OCI-LY7 (cell line): Measurements from ENCODE around the gene KRT38. TPM values are rescaled to one million over a fixed set of nuclear protein-coding genes. Genes with fewer than 3 reads are reported as not detected.
"Not testable (repeated sequence)": the region's sequence is repeated elsewhere in the genome, so short reads cannot be mapped to it uniquely, and the experiment has no call there.

ENCODE experiments used
- BruUV-seq: library from RNA; stranded (reverse); fragments of 400-500 nt; replicated peaks from 2 replicates; lab custom pipeline; 2021; lab: Mats Ljungman, UMichigan
- CTCF ChIA-PET: fragments of 300-600 bp; sonication (Branson Sonifier 250); formaldehyde crosslinking; loops from one replicate; lab custom pipeline; 2022; ENCODE audit warnings: antibody characterized with exemption; ENCODE audit not compliant: unreplicated experiment; lab: Charles Lee
- POLR2A ChIA-PET: fragments of 300-600 bp; sonication (Branson Sonifier 250); formaldehyde crosslinking; loops from one replicate; lab custom pipeline; 2022; ENCODE audit warnings: antibody characterized with exemption; lab: Charles Lee
- DNase-seq: peaks from one replicate; pipeline ENCODE4 v3.0.0-alpha.2; 2015; ENCODE audit warnings: low spot score
- H2AFZ ChIP-seq: fragments of 200-600 bp; sonication (generic), shearing (Covaris generic); 2 replicates; pipeline ENCODE4 v1.6.1; 2014; ENCODE audit warnings: mild to moderate bottlenecking, antibody characterized with exemption, low read length, moderate library complexity
- H3K27ac ChIP-seq: fragments of 200-600 bp; sonication (generic); 2 replicates; pipeline ENCODE4 v1.5.1; 2014; ENCODE audit warnings: mixed run types, low read depth, mild to moderate bottlenecking, moderate library complexity, low read length, inconsistent platforms; ENCODE audit not compliant: poor library complexity, severe bottlenecking
- H3K36me3 ChIP-seq: fragments of 200-600 bp; sonication (generic); 2 replicates; pipeline ENCODE4 v1.6.1; 2014; ENCODE audit warnings: mild to moderate bottlenecking, antibody characterized with exemption, low read length, moderate library complexity, mixed read lengths; ENCODE audit not compliant: insufficient read depth
- H3K4me1 ChIP-seq: fragments of 200-600 bp; sonication (generic); 2 replicates; pipeline ENCODE4 v1.5.1; 2014; ENCODE audit warnings: mild to moderate bottlenecking, low read length; ENCODE audit not compliant: insufficient read depth, poor library complexity, severe bottlenecking
- H3K4me2 ChIP-seq: fragments of 200-600 bp; sonication (generic); 2 replicates; pipeline ENCODE4 v1.6.1; 2014; ENCODE audit warnings: mild to moderate bottlenecking, low read length
- H3K4me3 ChIP-seq: fragments of 200-600 bp; sonication (generic); 2 replicates; pipeline ENCODE4 v1.5.1; 2014; ENCODE audit warnings: mild to moderate bottlenecking, low read depth, low read length; ENCODE audit not compliant: poor library complexity, severe bottlenecking
- H3K79me2 ChIP-seq: fragments of 200-600 bp; sonication (generic); 2 replicates; pipeline ENCODE4 v1.6.1; 2016; ENCODE audit warnings: low read depth, mild to moderate bottlenecking, low read length, moderate library complexity, mixed read lengths; ENCODE audit not compliant: insufficient read depth
- H3K9me2 ChIP-seq: fragments of 200-600 bp; sonication (generic); 2 replicates; pipeline ENCODE4 v1.6.1; 2016; ENCODE audit warnings: mild to moderate bottlenecking, low read length, mixed read lengths; ENCODE audit not compliant: insufficient read depth
- H3K9me3 ChIP-seq: fragments of 200-600 bp; sonication (generic); 2 replicates; pipeline ENCODE4 v1.6.1; 2014; ENCODE audit warnings: mild to moderate bottlenecking, mixed run types, low read length, mixed read lengths
- H4K20me1 ChIP-seq: fragments of 200-600 bp; sonication (generic); 2 replicates; pipeline ENCODE4 v1.6.1; 2014; ENCODE audit warnings: mild to moderate bottlenecking, antibody characterized with exemption, low read length, moderate library complexity, mixed read lengths; ENCODE audit not compliant: insufficient read depth
- CTCF ChIP-seq: fragments of 200-600 bp; sonication (generic); conservative IDR thresholded peaks from 2 replicates; pipeline ENCODE4 v1.5.1; 2014; ENCODE audit warnings: mild to moderate bottlenecking, antibody characterized with exemption, low read length, moderate library complexity, mixed read lengths
- EZH2phosphoT487 ChIP-seq: fragments of 200-600 bp; sonication (generic); IDR thresholded peaks from 2 replicates; pipeline ENCODE4 v1.6.1; 2018; ENCODE audit warnings: low read depth, borderline replicate concordance, mild to moderate bottlenecking, mixed run types, antibody characterized with exemption, low read length, moderate library complexity, mixed read lengths
- intact Hi-C: fragments of 100-400 bp; cut with micrococcal nuclease; formaldehyde crosslinking; loops from one replicate; pipeline ENCODE4 v1.10.0; 2022; ENCODE audit not compliant: unreplicated experiment
- total RNA-seq, 2 experiments: library from RNA; depleted of rRNA in 1 of 2; stranded (reverse); fragments of >200 nt in 1 of 2; shearing (Covaris generic) in 1 of 2; gene quantifications; 2 replicates each; pipeline ENCODE4 v1.2.3, GENCODE V29; 2014 to 2022

KRT38 gene
- total RNA-seq, 2 experiments from 2014 or later = not detected

- TF ChIP-seq EZH2phosphoT487 = no peak
- TF ChIP-seq CTCF = no peak
- no peaks in the 10 kb centered on the region for H3K79me2 ChIP-seq
- H3K4me2 ChIP-seq = no peak overlapping the region
- H3K4me1 ChIP-seq = no peaks in the 10 kb centered on the region
- BruUV-seq = no TSS peak
- H2AFZ ChIP-seq = no peak overlapping the region
- intact Hi-C loops = no loop called here
- no peaks in the 10 kb centered on the region for H3K9me2 ChIP-seq
- H4K20me1 ChIP-seq = no peaks in the 10 kb centered on the region
- POLR2A ChIA-PET = interaction anchor here (0.5 to 1.0 kb wide), 2 partner anchors 14 to 229 kb away, joined by 3 read pairs; no protein-coding TSS in a partner anchor
- no peaks in the 10 kb centered on the region for H3K9me3 ChIP-seq
- DNase-seq = no peak
- no peaks in the 10 kb centered on the region for H3K36me3 ChIP-seq
- no peak overlapping the region for H3K4me3 ChIP-seq
- CTCF ChIA-PET = no interaction called here
- no peak overlapping the region for H3K27ac ChIP-seq
These were observed 6.4 kb downstream of the KRT38 start for GRCh38 chr17:41434415-41434814.

- BruUV-seq = no TSS peak
- H3K36me3 ChIP-seq = no peaks in the 10 kb centered on the region
- H2AFZ ChIP-seq = no peak overlapping the region
- H3K9me3 ChIP-seq = no peaks in the 10 kb centered on the region
- CTCF ChIA-PET = no interaction called here
- no peaks in the 10 kb centered on the region for H3K79me2 ChIP-seq
- no peaks in the 10 kb centered on the region for H3K9me2 ChIP-seq
- H4K20me1 ChIP-seq = no peaks in the 10 kb centered on the region
- intact Hi-C loops = no loop called here
- POLR2A ChIA-PET = interaction anchor here (0.5 to 1.0 kb wide), 2 partner anchors 15 to 229 kb away, joined by 3 read pairs; no protein-coding TSS in a partner anchor
- H3K4me1 ChIP-seq = no peaks in the 10 kb centered on the region
- no peak for TF ChIP-seq CTCF
- no peak for TF ChIP-seq EZH2phosphoT487
- H3K27ac ChIP-seq = no peak overlapping the region
- no peak overlapping the region for H3K4me2 ChIP-seq
- no peak overlapping the region for H3K4me3 ChIP-seq
- DNase-seq = no peak
These were observed 6.8 kb downstream of the KRT38 start for GRCh38 chr17:41434005-41434404.

GRCh38 chr17:41433586-41433985 lies 7.2 kb downstream of the KRT38 start:
- CTCF ChIA-PET = no interaction called here
- no peaks in the 10 kb centered on the region for H3K79me2 ChIP-seq
- H3K9me3 ChIP-seq = no peaks in the 10 kb centered on the region
- no peaks in the 10 kb centered on the region for H3K36me3 ChIP-seq
- no peaks in the 10 kb centered on the region for H3K4me1 ChIP-seq
- no peak for TF ChIP-seq EZH2phosphoT487
- no peak for TF ChIP-seq CTCF
- no peak overlapping the region for H3K27ac ChIP-seq
- no peaks in the 10 kb centered on the region for H4K20me1 ChIP-seq
- no peaks in the 10 kb centered on the region for H3K9me2 ChIP-seq
- BruUV-seq = no TSS peak
- no peak overlapping the region for H2AFZ ChIP-seq
- no peak for DNase-seq
- H3K4me2 ChIP-seq = no peak overlapping the region
- POLR2A ChIA-PET = no interaction called here
- intact Hi-C loops = no loop called here
- H3K4me3 ChIP-seq = no peak overlapping the region

- CTCF ChIA-PET, POLR2A ChIA-PET, BruUV-seq, H3K4me2 ChIP-seq, H3K9me2 ChIP-seq, H3K4me3 ChIP-seq, H3K27ac ChIP-seq, H3K79me2 ChIP-seq, intact Hi-C loops, DNase-seq, H2AFZ ChIP-seq, H4K20me1 ChIP-seq, H3K9me3 ChIP-seq, H3K36me3 ChIP-seq, H3K4me1 ChIP-seq: not testable (repeated sequence)
These were observed 10.4 kb downstream of the KRT38 start for GRCh38 chr17:41430376-41430775.
